Naive thymus-derived CD4-positive, alpha-beta T cell (primary cell): ENCODE results near the gene RCAN1. TPM values are rescaled to one million over a fixed set of nuclear protein-coding genes. Genes with fewer than 3 reads are reported as not detected.

Experiments
- ATAC-seq: fragments of 150-1000 bp; cut with Tn5 transposase; 2 replicates; pipeline ENCODE4 v1.10.0; 2021; ENCODE audit warnings: mild to moderate bottlenecking, moderate library complexity
- CTCF ChIA-PET: fragments of 350-600 bp; sonication (Branson Sonifier 250); formaldehyde crosslinking; loops from one replicate; lab custom pipeline; 2021; ENCODE audit warnings: antibody characterized with exemption; lab: Charles Lee
- POLR2A ChIA-PET: fragments of 350-600 bp; sonication (Branson Sonifier 250); formaldehyde crosslinking; loops from one replicate; lab custom pipeline; 2021; ENCODE audit warnings: antibody characterized with exemption, inconsistent platforms; lab: Charles Lee
- DNase-seq, 9 donors: peaks; one replicate each; pipeline versions ENCODE4 v3.0.0 to v3.0.0-alpha.2; 2020 to 2022; ENCODE audit warnings: mixed read lengths in 1 of 9
- H3K27ac ChIP-seq: one replicate; pipeline ENCODE4 v1.7.0; 2013; ENCODE audit warnings: mild to moderate bottlenecking, low read depth, low read length, moderate library complexity
- H3K27me3 ChIP-seq, 2 donors: one replicate each; pipeline ENCODE4 v1.7.0; 2013; ENCODE audit warnings: low read length in 2 of 2, mild to moderate bottlenecking in 2 of 2, moderate library complexity in 2 of 2; ENCODE audit not compliant: control insufficient read depth in 2 of 2, insufficient read depth in 2 of 2
- H3K36me3 ChIP-seq, 3 experiments: 1 replicate in 2 of 3; 2 replicates in 1 of 3; pipeline ENCODE4 v1.7.0; 2013; ENCODE audit warnings: low read length in 3 of 3, mild to moderate bottlenecking in 3 of 3, moderate library complexity in 1 of 3; ENCODE audit not compliant: insufficient read depth in 3 of 3, control insufficient read depth in 2 of 3
- H3K4me1 ChIP-seq, 2 donors: one replicate each; pipeline ENCODE4 v1.7.0; 2013; ENCODE audit warnings: low read length in 2 of 2, mild to moderate bottlenecking in 2 of 2, moderate library complexity in 1 of 2; ENCODE audit not compliant: control insufficient read depth in 2 of 2, insufficient read depth in 2 of 2
- H3K4me3 ChIP-seq: 2 replicates; pipeline ENCODE4 v1.7.0; 2013; ENCODE audit warnings: mild to moderate bottlenecking, low read length
- H3K9me3 ChIP-seq, 3 experiments: 1 replicate in 2 of 3; 2 replicates in 1 of 3; pipeline ENCODE4 v1.7.0; 2013; ENCODE audit warnings: low read length in 3 of 3; ENCODE audit not compliant: control insufficient read depth in 2 of 3
- H3K27ac Mint-ChIP-seq, 9 donors: one replicate each; pipeline ENCODE4 v1.8.0; 2020 to 2022; ENCODE audit warnings: mixed read lengths in 9 of 9, mild to moderate bottlenecking in 8 of 9, moderate library complexity in 5 of 9, inconsistent platforms in 2 of 9
- H3K27me3 Mint-ChIP-seq, 5 donors: one replicate each; pipeline ENCODE4 v1.8.0; 2021 to 2022; ENCODE audit warnings: mixed read lengths in 5 of 5, mild to moderate bottlenecking in 1 of 5
- H3K36me3 Mint-ChIP-seq, 5 donors: one replicate each; pipeline ENCODE4 v1.8.0; 2020 to 2022; ENCODE audit warnings: mixed read lengths in 5 of 5, mild to moderate bottlenecking in 3 of 5, inconsistent platforms in 1 of 5
- H3K4me1 Mint-ChIP-seq, 7 donors: one replicate each; pipeline ENCODE4 v1.8.0; 2020 to 2022; ENCODE audit warnings: mixed read lengths in 7 of 7, mild to moderate bottlenecking in 3 of 7, inconsistent platforms in 1 of 7
- H3K4me3 Mint-ChIP-seq, 10 donors: one replicate each; pipeline ENCODE4 v1.8.0; 2020 to 2022; ENCODE audit warnings: mild to moderate bottlenecking in 10 of 10, mixed read lengths in 10 of 10, moderate library complexity in 6 of 10, inconsistent platforms in 2 of 10
- H3K9me3 Mint-ChIP-seq, 11 donors: one replicate each; pipeline ENCODE4 v1.8.0; 2020 to 2022; ENCODE audit warnings: mixed read lengths in 11 of 11, mild to moderate bottlenecking in 4 of 11, inconsistent platforms in 1 of 11, moderate library complexity in 1 of 11
- intact Hi-C, 2 donors: fragments of 100-400 bp; cut with micrococcal nuclease; formaldehyde crosslinking; loops; one replicate each; pipeline ENCODE4 v1.15.1; 2023
- polyA plus RNA-seq, 2 donors: library from polyadenylated mRNA; unstranded; fragments of 300-500 nt; fragmentation: Illumina TruSeq; gene quantifications; one replicate each; pipeline ENCODE4 v1.2.3, GENCODE V29; 2021
- total RNA-seq, 6 experiments: library from RNA in 5 of 6; stranded (reverse) in 5 of 6; gene quantifications; 1 replicate in 5 of 6; 2 replicates in 1 of 6; pipeline ENCODE4 v1.2.3 and lab custom pipeline; 2021 to 2026

Gene RCAN1
- total and polyA plus RNA-seq, 7 experiments from 2014 or later: 3.0 to 15.3 (median 5.0) TPM

DNA sequence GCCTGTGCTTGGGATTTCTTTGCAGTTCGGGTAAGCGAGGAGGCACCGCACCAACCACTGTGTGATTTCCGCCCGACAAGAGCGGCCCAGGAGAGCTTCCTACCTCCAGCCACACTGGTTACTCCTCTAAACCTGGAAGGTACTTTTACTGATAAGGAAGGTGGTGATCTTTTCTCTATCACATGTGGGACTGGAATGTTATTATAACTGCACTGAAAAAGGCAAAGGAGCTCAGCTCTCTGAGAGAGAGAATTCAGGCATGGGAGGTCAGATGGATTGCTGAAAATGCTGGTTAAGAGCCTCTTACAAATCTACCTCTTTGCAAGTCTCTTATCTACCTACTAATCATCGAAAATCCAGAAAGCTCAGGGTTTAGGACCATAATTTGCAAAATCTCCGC, 95.2 kb downstream of the RCAN1 start:
- H3K27ac ChIP-seq: no peak overlapping the region
- peaks cover 0 to 8% (median 0%) of the 10 kb centered on the region in 3 experiments for H3K36me3 ChIP-seq
- no peak for ATAC-seq
- no peak for DNase-seq
- Mint-ChIP-seq H3K4me3 (no peak overlapping the region), H3K27ac (no peak overlapping the region), H3K27me3 (no peaks in the 10 kb centered on the region), H3K36me3 (peaks cover 0 to 44% (median 9%) of the 10 kb centered on the region in 5 donors), H3K9me3 (no peaks in the 10 kb centered on the region), H3K4me1 (peaks cover 0 to 13% (median 6%) of the 10 kb centered on the region in 7 donors)
- H3K27me3 ChIP-seq: no peaks in the 10 kb centered on the region
- intact Hi-C loops: no loop called here
- POLR2A ChIA-PET: no interaction called here
- no peak overlapping the region for H3K4me3 ChIP-seq
- CTCF ChIA-PET: no interaction called here
- no peaks in the 10 kb centered on the region for H3K9me3 ChIP-seq
- peaks cover 0 to 6% of the 10 kb centered on the region in 2 donors for H3K4me1 ChIP-seq

DNA sequence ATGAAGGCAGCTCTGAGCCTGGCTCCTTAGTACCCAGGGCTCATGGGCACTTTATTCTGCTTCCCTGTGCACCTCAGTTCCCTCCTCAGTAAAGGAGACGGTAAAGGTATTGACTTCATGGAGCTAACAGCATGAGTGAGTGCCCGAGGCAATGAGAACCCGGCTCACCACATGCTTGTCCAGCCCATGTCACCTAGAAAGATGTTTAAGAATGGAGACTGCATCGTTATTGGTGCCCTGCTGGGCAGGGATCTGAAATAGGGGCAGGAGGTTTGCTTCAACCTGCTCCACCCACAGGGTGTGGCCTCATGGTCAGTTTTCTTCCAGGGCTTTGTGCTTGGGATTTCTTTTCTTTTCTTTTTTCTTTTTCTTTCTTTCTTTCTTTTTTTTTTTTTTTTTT, 95.9 kb downstream of the RCAN1 start:
- H3K4me1 Mint-ChIP-seq: peaks cover 0 to 13% (median 6%) of the 10 kb centered on the region in 7 donors
- ATAC-seq: no peak

DNA sequence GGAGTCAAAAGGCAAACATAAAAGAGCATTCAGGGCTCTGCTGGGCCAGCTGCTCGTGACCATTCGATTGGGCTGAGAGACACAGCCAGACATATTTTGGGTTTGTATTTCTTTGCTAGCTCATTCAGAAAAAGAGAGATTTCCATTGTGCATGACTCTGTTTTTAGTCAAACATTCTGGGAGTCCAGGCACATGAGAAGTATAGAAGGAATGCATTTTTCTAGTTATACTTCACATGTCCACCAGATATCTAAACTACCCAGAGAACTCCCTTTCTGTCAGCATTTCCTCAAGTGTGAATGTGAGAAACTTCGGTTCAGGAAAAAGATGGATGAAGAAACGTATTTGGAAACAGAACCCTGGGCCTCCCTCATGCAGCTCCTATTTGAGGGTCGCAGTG, 96.6 kb downstream of the RCAN1 start:
- no peaks in the 10 kb centered on the region for H3K27me3 Mint-ChIP-seq
- peaks cover 0 to 6% of the 10 kb centered on the region in 2 donors for H3K4me1 ChIP-seq
- ChIA-PET CTCF (no interaction called here), POLR2A (no interaction called here)
- H3K9me3 ChIP-seq: no peaks in the 10 kb centered on the region
- H3K4me3 Mint-ChIP-seq: no peak overlapping the region
- peaks cover 0 to 44% (median 9%) of the 10 kb centered on the region in 5 donors for H3K36me3 Mint-ChIP-seq
- H3K27ac Mint-ChIP-seq: no peak overlapping the region
- intact Hi-C loops: no loop called here
- DNase-seq (no peak), ATAC-seq (no peak)
- H3K27me3 ChIP-seq: no peaks in the 10 kb centered on the region
- no peak overlapping the region for H3K27ac ChIP-seq
- H3K4me1 Mint-ChIP-seq: peaks cover 0 to 13% (median 8%) of the 10 kb centered on the region in 7 donors
- no peaks in the 10 kb centered on the region for H3K9me3 Mint-ChIP-seq
- no peak overlapping the region for H3K4me3 ChIP-seq
- peaks cover 0 to 8% (median 0%) of the 10 kb centered on the region in 3 experiments for H3K36me3 ChIP-seq

More for the DNA sequence above, 95.9 kb downstream of the RCAN1 start:
- Mint-ChIP-seq H3K9me3 (no peaks in the 10 kb centered on the region), H3K27me3 (no peaks in the 10 kb centered on the region), H3K4me3 (no peak overlapping the region), H3K36me3 (peaks cover 0 to 44% (median 9%) of the 10 kb centered on the region in 5 donors), H3K27ac (no peak overlapping the region)
- Histone ChIP-seq H3K4me3 (no peak overlapping the region), H3K4me1 (peaks cover 0 to 6% of the 10 kb centered on the region in 2 donors), H3K36me3 (peaks cover 0 to 8% (median 0%) of the 10 kb centered on the region in 3 experiments), H3K27ac (no peak overlapping the region), H3K9me3 (no peaks in the 10 kb centered on the region), H3K27me3 (no peaks in the 10 kb centered on the region)
- ChIA-PET POLR2A (no interaction called here), CTCF (no interaction called here)
- intact Hi-C loops: no loop called here
- DNase-seq: no peak

DNA sequence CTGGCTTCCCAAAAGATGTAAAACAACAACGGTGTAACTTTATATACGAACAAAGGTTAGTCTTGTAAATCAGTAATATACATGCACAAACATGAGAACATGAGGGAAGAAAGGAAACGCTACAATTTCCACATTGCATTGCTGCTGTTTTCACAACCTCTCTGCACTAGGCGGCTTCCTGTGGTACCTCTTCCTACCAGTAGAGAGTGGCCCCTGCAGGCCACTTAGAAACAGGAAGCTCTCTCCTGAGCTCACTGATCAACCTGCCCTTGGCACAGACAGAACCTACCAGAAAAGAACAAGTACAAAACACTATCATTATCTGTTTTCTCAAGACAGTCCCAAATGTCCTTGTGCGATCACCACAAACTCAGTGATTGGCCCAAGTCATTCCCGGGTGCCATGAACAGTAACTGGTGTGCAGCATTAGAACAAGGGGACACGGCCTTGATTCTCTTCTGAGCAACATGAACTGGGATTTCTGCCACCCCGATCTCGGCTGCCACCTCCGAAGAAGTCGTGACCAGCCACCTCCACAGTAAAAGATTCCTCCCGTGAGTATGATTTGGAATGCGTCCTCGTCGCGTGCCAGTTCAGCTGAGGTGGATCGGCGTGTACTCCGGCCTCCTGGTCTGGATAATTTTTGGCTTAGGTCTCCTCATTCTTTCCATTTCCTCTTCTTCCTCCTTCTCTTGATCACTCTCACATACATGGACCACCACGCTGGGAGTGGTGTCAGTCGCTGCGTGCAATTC, 97.2 kb downstream of the RCAN1 start:
- H3K27me3 Mint-ChIP-seq: no peaks in the 10 kb centered on the region
- peak in 2 of 9 donors; percentile 5 to 9 for DNase-seq
- H3K4me1 Mint-ChIP-seq: peaks cover 0 to 13% (median 9%) of the 10 kb centered on the region in 7 donors
- Histone ChIP-seq H3K36me3 (peaks cover 0 to 8% (median 0%) of the 10 kb centered on the region in 3 experiments), H3K27me3 (no peaks in the 10 kb centered on the region), H3K9me3 (no peaks in the 10 kb centered on the region), H3K4me3 (no peak overlapping the region), H3K27ac (no peak overlapping the region), H3K4me1 (peaks cover 0 to 6% of the 10 kb centered on the region in 2 donors)
- H3K27ac Mint-ChIP-seq: peak overlapping the region in 1 of 9 donors; percentile 2
- ChIA-PET CTCF (no interaction called here), POLR2A (no interaction called here)
- no peaks in the 10 kb centered on the region for H3K9me3 Mint-ChIP-seq
- H3K4me3 Mint-ChIP-seq: no peak overlapping the region
- peak; percentile 80 for ATAC-seq
- intact Hi-C loops: no loop called here
- H3K36me3 Mint-ChIP-seq: peaks cover 0 to 44% (median 9%) of the 10 kb centered on the region in 5 donors

DNA sequence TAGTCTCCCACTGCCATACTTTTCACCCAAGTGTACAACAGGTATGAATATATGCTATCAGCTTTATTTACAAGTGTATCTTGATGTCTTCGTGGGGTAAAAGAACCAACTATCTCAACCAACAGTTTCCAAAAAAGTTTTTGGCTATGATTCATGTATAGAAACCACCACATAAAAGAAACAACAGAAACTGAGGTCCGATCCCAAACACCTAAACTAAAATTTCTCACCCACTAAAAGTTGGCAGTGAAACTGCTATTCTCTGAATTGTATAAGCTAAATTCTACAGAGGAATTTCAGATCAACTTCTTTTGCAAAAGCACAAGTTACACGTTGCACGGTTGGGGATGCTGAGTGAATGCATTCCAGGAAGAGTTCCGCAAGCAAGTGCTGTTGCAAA, 97.9 kb downstream of the RCAN1 start:
- no peak for ATAC-seq
- DNase-seq: no peak
- Histone ChIP-seq H3K9me3 (no peaks in the 10 kb centered on the region), H3K27ac (no peak overlapping the region), H3K4me1 (peaks cover 0 to 6% of the 10 kb centered on the region in 2 donors), H3K27me3 (no peaks in the 10 kb centered on the region), H3K36me3 (peaks cover 0 to 8% (median 0%) of the 10 kb centered on the region in 3 experiments), H3K4me3 (no peak overlapping the region)
- Mint-ChIP-seq H3K36me3 (peaks cover 0 to 41% (median 9%) of the 10 kb centered on the region in 5 donors), H3K27me3 (no peaks in the 10 kb centered on the region), H3K27ac (no peak overlapping the region), H3K4me1 (peaks cover 0 to 13% (median 9%) of the 10 kb centered on the region in 7 donors), H3K9me3 (no peaks in the 10 kb centered on the region), H3K4me3 (no peak overlapping the region)
- intact Hi-C loops: no loop called here
- ChIA-PET POLR2A (no interaction called here), CTCF (no interaction called here)

DNA sequence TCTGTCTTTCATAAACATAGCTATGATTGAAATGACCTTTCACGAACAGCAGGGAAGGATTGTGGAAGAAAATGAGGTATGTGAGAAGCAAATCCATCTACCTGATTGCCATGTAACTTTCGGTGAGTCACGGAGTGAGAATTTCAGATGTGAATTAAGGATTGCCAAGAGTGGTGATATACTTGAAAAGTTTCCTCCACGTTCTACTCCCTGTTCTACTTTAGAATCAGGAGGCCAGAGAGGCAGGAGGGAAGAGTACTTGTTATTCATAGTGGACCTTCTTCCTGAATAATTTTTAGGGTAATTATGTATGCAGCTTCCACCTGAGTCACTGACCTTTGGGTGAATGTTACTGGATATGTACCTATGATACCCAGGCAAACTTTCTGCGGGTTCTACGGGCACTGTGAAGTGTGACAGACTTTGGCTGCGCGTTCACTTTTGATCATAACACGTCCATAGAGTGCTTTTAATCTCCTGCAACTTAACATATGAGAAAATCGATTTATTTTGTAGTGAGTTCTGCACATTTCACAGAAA, 100.3 kb downstream of the RCAN1 start:
- H3K27me3 Mint-ChIP-seq: no peaks in the 10 kb centered on the region
- H3K27ac Mint-ChIP-seq: no peak overlapping the region
- peaks cover 0 to 15% (median 9%) of the 10 kb centered on the region in 7 donors for H3K4me1 Mint-ChIP-seq
- no peaks in the 10 kb centered on the region for H3K27me3 ChIP-seq
- H3K36me3 ChIP-seq: no peaks in the 10 kb centered on the region
- intact Hi-C loops: no loop called here
- H3K9me3 Mint-ChIP-seq: peaks cover 0 to 1% (median 0%) of the 10 kb centered on the region in 11 donors
- peaks cover 0 to 6% of the 10 kb centered on the region in 2 donors for H3K4me1 ChIP-seq
- peaks cover 0 to 20% (median 6%) of the 10 kb centered on the region in 5 donors for H3K36me3 Mint-ChIP-seq
- no peaks in the 10 kb centered on the region for H3K9me3 ChIP-seq
- DNase-seq: no peak
- ATAC-seq: no peak
- CTCF ChIA-PET: no interaction called here
- POLR2A ChIA-PET: no interaction called here
- H3K4me3 ChIP-seq: no peak overlapping the region
- H3K27ac ChIP-seq: no peak overlapping the region
- H3K4me3 Mint-ChIP-seq: no peak overlapping the region
